ENCODE results near the gene A2M.

A2M gene

DNA sequence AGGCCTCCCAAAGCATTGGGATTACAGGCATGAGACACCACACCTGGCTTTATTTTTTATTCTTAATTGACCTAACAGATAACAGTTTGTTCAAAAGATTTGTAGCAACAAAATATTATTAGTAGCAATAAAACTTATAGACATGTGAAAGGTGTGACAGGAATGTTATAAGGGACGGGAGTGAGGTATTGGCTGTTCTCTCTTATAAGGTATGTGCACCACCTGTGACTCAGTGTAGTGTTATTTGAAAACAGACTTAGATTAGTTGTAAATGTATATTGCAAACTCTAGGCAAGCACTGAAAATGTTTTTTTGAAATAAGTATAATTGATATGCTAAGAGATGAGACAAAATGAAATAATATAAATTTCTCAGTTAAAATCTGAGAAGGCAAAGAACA, 68.6 kb downstream of the A2M start:
- POLR2A ChIA-PET, result no interaction called here
- DNase-seq (ENCODE audit: extremely low spot score), result no peak
- CTCF ChIA-PET, result no interaction called here
- TF ChIP-seq SP1 (IDR thresholded peaks at IDR 0.05), result no peak

- TF ChIP-seq NFRKB (IDR thresholded peaks at IDR 0.05) (no peak), PKNOX1 (IDR thresholded peaks at IDR 0.05) (no peak), SUZ12 (IDR thresholded peaks at IDR 0.05) (no peak), ELF4 (IDR thresholded peaks at IDR 0.05) (no peak), TARDBP (IDR thresholded peaks at IDR 0.05) (no peak), ZNF384 (IDR thresholded peaks at IDR 0.05) (no peak), BHLHE40 (IDR thresholded peaks at IDR 0.05; ENCODE audit: borderline replicate concordance) (no peak), FOXM1 (IDR thresholded peaks at IDR 0.05; ENCODE audit: borderline replicate concordance) (no peak), L3MBTL2 (conservative IDR thresholded peaks at IDR 0.05) (no peak), HDGF (IDR thresholded peaks at IDR 0.05; ENCODE audit: borderline replicate concordance) (no peak), ARNT (IDR thresholded peaks at IDR 0.05) (no peak), LEF1 (IDR thresholded peaks at IDR 0.05; ENCODE audit: borderline replicate concordance) (no peak), FOXA1 (IDR thresholded peaks at IDR 0.05) (no peak), CTBP1 (IDR thresholded peaks at IDR 0.05; ENCODE audit: borderline replicate concordance) (no peak)
- POLR2A ChIA-PET, result no interaction called here
- DNase-seq (ENCODE audit: extremely low spot score), result no peak
- CTCF ChIA-PET, result no interaction called here
Measured at GRCh38 chr12:9043766-9044165, 72.0 kb downstream of the A2M start.

DNA sequence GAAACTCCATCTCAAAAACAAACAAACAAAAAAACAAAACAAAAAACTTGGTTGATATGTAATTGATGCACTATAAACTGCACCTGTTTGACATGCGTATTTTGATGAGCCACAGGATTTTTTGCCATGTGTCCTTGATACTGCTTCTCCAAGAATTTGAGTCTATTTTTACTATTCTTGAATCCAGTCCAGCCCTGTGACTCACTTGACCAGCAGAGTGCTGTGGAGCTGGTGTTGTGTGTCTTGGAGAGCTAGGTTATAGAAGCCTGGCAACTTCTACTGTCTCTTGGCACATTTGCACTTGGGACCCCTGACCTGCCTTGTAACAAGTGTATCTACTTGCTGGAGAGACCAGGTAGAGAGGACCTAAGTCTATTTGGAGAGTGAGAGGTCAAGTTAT, 74.4 kb downstream of the A2M start:
- ChIA-PET CTCF (no interaction called here), POLR2A (no interaction called here)
- no peak for DNase-seq (ENCODE audit: extremely low spot score)
- TF ChIP-seq TARDBP (IDR thresholded peaks at IDR 0.05) (no peak), FOXM1 (IDR thresholded peaks at IDR 0.05; ENCODE audit: borderline replicate concordance) (no peak), ARNT (IDR thresholded peaks at IDR 0.05) (no peak), PKNOX1 (IDR thresholded peaks at IDR 0.05) (no peak), HDGF (IDR thresholded peaks at IDR 0.05; ENCODE audit: borderline replicate concordance) (no peak), FOXA1 (IDR thresholded peaks at IDR 0.05) (no peak), SUZ12 (IDR thresholded peaks at IDR 0.05) (no peak), LEF1 (IDR thresholded peaks at IDR 0.05; ENCODE audit: borderline replicate concordance) (no peak), CTBP1 (IDR thresholded peaks at IDR 0.05; ENCODE audit: borderline replicate concordance) (no peak), BHLHE40 (IDR thresholded peaks at IDR 0.05; ENCODE audit: borderline replicate concordance) (no peak), ELF4 (IDR thresholded peaks at IDR 0.05) (no peak), L3MBTL2 (conservative IDR thresholded peaks at IDR 0.05) (no peak), SP1 (IDR thresholded peaks at IDR 0.05) (no peak)

- POLR2A ChIA-PET, result interaction anchor here (1.0 kb wide), 1 partner anchor 89 kb away, joined by 4 read pairs; no protein-coding TSS in a partner anchor
- no peak for DNase-seq (ENCODE audit: extremely low spot score)
- CTCF ChIA-PET, result no interaction called here
- TF ChIP-seq CTBP1 (IDR thresholded peaks at IDR 0.05; ENCODE audit: borderline replicate concordance), result no peak
- no peak for TF ChIP-seq FOXA1 (IDR thresholded peaks at IDR 0.05)
- no peak for TF ChIP-seq BHLHE40 (IDR thresholded peaks at IDR 0.05; ENCODE audit: borderline replicate concordance)
- TF ChIP-seq HDGF (IDR thresholded peaks at IDR 0.05; ENCODE audit: borderline replicate concordance), result no peak
- no peak for TF ChIP-seq SUZ12 (IDR thresholded peaks at IDR 0.05)
- no peak for TF ChIP-seq SP1 (IDR thresholded peaks at IDR 0.05)
- TF ChIP-seq TARDBP (IDR thresholded peaks at IDR 0.05), result no peak
- no peak for TF ChIP-seq NFRKB (IDR thresholded peaks at IDR 0.05)
- no peak for TF ChIP-seq ZNF384 (IDR thresholded peaks at IDR 0.05)
- TF ChIP-seq ELF4 (IDR thresholded peaks at IDR 0.05), result no peak
- no peak for TF ChIP-seq FOXM1 (IDR thresholded peaks at IDR 0.05; ENCODE audit: borderline replicate concordance)
- TF ChIP-seq LEF1 (IDR thresholded peaks at IDR 0.05; ENCODE audit: borderline replicate concordance), result no peak
- no peak for TF ChIP-seq ARNT (IDR thresholded peaks at IDR 0.05)
- no peak for TF ChIP-seq L3MBTL2 (conservative IDR thresholded peaks at IDR 0.05)
- TF ChIP-seq PKNOX1 (IDR thresholded peaks at IDR 0.05), result no peak
- TF ChIP-seq FOXK2 (IDR thresholded peaks at IDR 0.05), result no peak
Measured at GRCh38 chr12:9040484-9041186, 75.1 kb downstream of the A2M start.

DNA sequence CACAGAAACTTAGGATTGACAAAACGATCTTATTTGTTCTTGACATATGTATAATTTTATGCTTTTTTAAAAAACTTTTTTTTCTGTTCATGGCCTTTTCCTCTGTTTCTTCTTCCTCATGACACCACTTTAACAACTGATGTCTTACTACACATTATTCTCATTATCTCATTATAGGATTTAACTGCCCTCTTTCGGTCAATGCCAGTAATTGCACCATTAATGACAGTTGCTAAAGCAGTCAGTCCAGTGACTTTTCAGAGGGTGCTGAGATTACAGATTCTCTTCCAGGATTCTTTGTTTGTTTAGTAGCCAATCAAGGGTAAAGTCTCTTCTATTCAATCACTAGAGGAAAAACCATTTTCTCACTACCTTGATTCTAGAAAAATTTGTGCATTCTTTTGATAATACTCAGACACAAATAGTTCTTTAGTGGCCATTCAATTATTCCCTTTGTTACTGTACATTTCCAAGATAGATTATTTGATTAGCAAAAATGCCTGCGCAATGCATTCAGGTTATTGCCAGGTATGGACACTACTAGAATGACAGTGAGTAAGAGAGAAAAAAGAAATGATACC, 76.2 kb downstream of the A2M start:
- POLR2A ChIA-PET, result no interaction called here
- CTCF ChIA-PET, result interaction anchor here (0.8 to 1.3 kb wide), 2 partner anchors 90 to 358 kb away, joined by 3 to 4 read pairs; partner anchors contain the start of gene M6PR
- peak; percentile 58 for DNase-seq (ENCODE audit: extremely low spot score)
- peak; percentile 38; the same call in 1 of the 2 replicates for TF ChIP-seq PKNOX1 (IDR thresholded peaks at IDR 0.05)
- TF ChIP-seq L3MBTL2 (conservative IDR thresholded peaks at IDR 0.05), result no peak

GRCh38 chr12:9037431-9037830, 78.3 kb downstream of the A2M start:
- no peak for DNase-seq (ENCODE audit: extremely low spot score)
- POLR2A ChIA-PET, result no interaction called here
- TF ChIP-seq BHLHE40 (IDR thresholded peaks at IDR 0.05; ENCODE audit: borderline replicate concordance) (no peak), L3MBTL2 (conservative IDR thresholded peaks at IDR 0.05) (no peak), FOXK2 (IDR thresholded peaks at IDR 0.05) (no peak), FOXM1 (IDR thresholded peaks at IDR 0.05; ENCODE audit: borderline replicate concordance) (no peak), LEF1 (IDR thresholded peaks at IDR 0.05; ENCODE audit: borderline replicate concordance) (no peak), ELF4 (IDR thresholded peaks at IDR 0.05) (no peak), CTBP1 (IDR thresholded peaks at IDR 0.05; ENCODE audit: borderline replicate concordance) (no peak), TARDBP (IDR thresholded peaks at IDR 0.05) (no peak), SP1 (IDR thresholded peaks at IDR 0.05) (no peak), ARNT (IDR thresholded peaks at IDR 0.05) (no peak)
- CTCF ChIA-PET, result interaction anchor here (1.4 to 1.5 kb wide), 2 partner anchors 13 to 147 kb away, joined by 3 to 5 read pairs; no protein-coding TSS in a partner anchor

Data from HEK293T (cell line).